CD4-positive, alpha-beta memory T cell (primary cell): Measurements from ENCODE around the gene CHIA. TPM values are rescaled to one million over a fixed set of nuclear protein-coding genes. Genes with fewer than 3 reads are reported as not detected.
"Not testable (repeated sequence)": the region's sequence is repeated elsewhere in the genome, so short reads cannot be mapped to it uniquely, and the experiment has no call there.

Experiments
- CTCF ChIA-PET: fragments of 350-600 bp; sonication (Branson Sonifier 250); formaldehyde crosslinking; loops from one replicate; lab custom pipeline; 2021; ENCODE audit warnings: inconsistent platforms; ENCODE audit not compliant: partially characterized antibody; lab: Charles Lee
- POLR2A ChIA-PET: fragments of 350-600 bp; sonication (Branson Sonifier 250); formaldehyde crosslinking; loops from one replicate; lab custom pipeline; 2021; ENCODE audit not compliant: partially characterized antibody; lab: Charles Lee
- DNase-seq, 5 donors: peaks; one replicate each; pipeline versions ENCODE4 v3.0.0 to v3.0.0-alpha.2; 2020 to 2022; ENCODE audit warnings: mixed read lengths in 1 of 5
- H3K27ac ChIP-seq: one replicate; pipeline ENCODE4 v1.7.0; 2013; ENCODE audit warnings: low read depth, low read length
- H3K27me3 ChIP-seq: 2 replicates; pipeline ENCODE4 v1.7.0; 2013; ENCODE audit warnings: mild to moderate bottlenecking, low read length, moderate library complexity; ENCODE audit not compliant: insufficient read depth
- H3K36me3 ChIP-seq: 2 replicates; pipeline ENCODE4 v1.7.0; 2013; ENCODE audit warnings: mild to moderate bottlenecking, low read length, moderate library complexity; ENCODE audit not compliant: insufficient read depth
- H3K4me1 ChIP-seq: 2 replicates; pipeline ENCODE4 v1.7.0; 2013; ENCODE audit warnings: mild to moderate bottlenecking, low read length, moderate library complexity; ENCODE audit not compliant: insufficient read depth
- H3K4me3 ChIP-seq, 2 donors: one replicate each; pipeline ENCODE4 v1.7.0; 2013; ENCODE audit warnings: low read length in 2 of 2, mild to moderate bottlenecking in 1 of 2
- H3K9me3 ChIP-seq, 2 donors: one replicate each; pipeline ENCODE4 v1.7.0; 2013; ENCODE audit warnings: low read length in 2 of 2, control low read depth in 1 of 2; ENCODE audit not compliant: control insufficient read depth in 1 of 2
- H3K27ac Mint-ChIP-seq, 7 donors: one replicate each; pipeline ENCODE4 v1.8.0; 2020 to 2021; ENCODE audit warnings: mixed read lengths in 7 of 7, mild to moderate bottlenecking in 6 of 7, inconsistent platforms in 3 of 7, moderate library complexity in 3 of 7
- H3K27me3 Mint-ChIP-seq, 2 donors: one replicate each; pipeline ENCODE4 v1.8.0; 2020 to 2021; ENCODE audit warnings: mixed read lengths in 2 of 2
- H3K36me3 Mint-ChIP-seq, 2 donors: one replicate each; pipeline ENCODE4 v1.8.0; 2020 to 2021; ENCODE audit warnings: mixed read lengths in 2 of 2, inconsistent platforms in 1 of 2, mild to moderate bottlenecking in 1 of 2
- H3K4me1 Mint-ChIP-seq, 4 donors: one replicate each; pipeline ENCODE4 v1.8.0; 2020 to 2021; ENCODE audit warnings: mixed read lengths in 4 of 4, mild to moderate bottlenecking in 1 of 4
- H3K4me3 Mint-ChIP-seq, 8 donors: one replicate each; pipeline ENCODE4 v1.8.0; 2020 to 2021; ENCODE audit warnings: mixed read lengths in 8 of 8, mild to moderate bottlenecking in 7 of 8, moderate library complexity in 6 of 8, inconsistent platforms in 3 of 8
- H3K9me3 Mint-ChIP-seq, 8 donors: one replicate each; pipeline ENCODE4 v1.8.0; 2020 to 2021; ENCODE audit warnings: mixed read lengths in 8 of 8, mild to moderate bottlenecking in 5 of 8, inconsistent platforms in 3 of 8, moderate library complexity in 1 of 8
- intact Hi-C: fragments of 100-400 bp; cut with micrococcal nuclease; formaldehyde crosslinking; loops from one replicate; pipeline ENCODE4 v1.15.1; 2023
- polyA plus RNA-seq, 2 donors: library from polyadenylated mRNA; unstranded; fragments of 300-500 nt; fragmentation: Illumina TruSeq; gene quantifications; one replicate each; pipeline ENCODE4 v1.2.3, GENCODE V29; 2021
- total RNA-seq, 2 experiments: library from RNA; stranded (reverse); gene quantifications; one replicate each; pipeline ENCODE4 v1.2.3, GENCODE V29; 2021

Gene CHIA
- total and polyA plus RNA-seq, 4 experiments from 2014 or later, result not detected

DNA sequence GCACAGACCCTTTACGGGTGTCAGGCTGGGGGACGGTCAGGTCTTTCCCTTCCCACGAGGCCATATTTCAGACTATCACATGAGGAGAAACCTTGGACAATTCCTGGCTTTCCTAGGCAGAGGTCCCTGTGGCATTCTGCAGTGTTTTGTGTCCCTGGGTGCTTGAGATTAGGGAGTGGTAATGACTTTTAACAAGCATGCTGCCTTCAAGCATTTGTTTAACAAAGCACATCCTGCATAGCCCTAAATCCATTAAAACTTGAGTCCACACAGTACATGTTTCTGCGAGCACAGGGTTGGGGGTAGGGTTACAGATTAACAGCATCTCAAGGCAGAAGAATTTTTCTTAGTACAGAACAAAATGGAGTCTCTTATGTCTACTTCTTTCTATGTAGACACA lies 69.6 kb downstream of the CHIA start:
- H3K9me3 ChIP-seq, intact Hi-C loops, H3K27ac Mint-ChIP-seq, DNase-seq, H3K4me3 ChIP-seq, H3K9me3 Mint-ChIP-seq, H3K27me3 ChIP-seq, H3K27ac ChIP-seq, H3K4me3 Mint-ChIP-seq, CTCF ChIA-PET, H3K36me3 ChIP-seq, H3K27me3 Mint-ChIP-seq, POLR2A ChIA-PET, H3K36me3 Mint-ChIP-seq: not testable (repeated sequence)
- H3K4me1 ChIP-seq, result peaks cover 15% of the 10 kb centered on the region
- peaks cover 6 to 18% (median 12%) of the 10 kb centered on the region in 4 donors for H3K4me1 Mint-ChIP-seq

DNA sequence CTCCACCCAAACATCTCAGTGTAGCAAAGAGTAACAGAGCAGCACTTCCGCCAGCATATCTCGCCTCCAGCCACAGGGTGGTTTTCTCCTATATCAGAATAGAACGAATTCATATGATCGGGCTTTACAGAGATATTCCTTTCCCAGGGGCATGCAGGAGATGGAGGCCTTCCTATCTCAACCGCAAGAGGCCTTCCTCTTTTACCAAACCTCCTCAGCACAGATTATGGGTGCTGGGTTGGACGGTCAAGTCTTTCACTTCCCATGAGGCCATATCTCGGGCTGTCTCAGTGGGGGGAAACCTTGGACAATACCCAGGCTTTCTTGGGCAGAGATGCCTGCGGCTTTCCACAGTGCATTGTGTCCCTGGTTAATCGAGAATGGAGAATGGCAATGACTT lies 71.1 kb downstream of the CHIA start:
- no peaks in the 10 kb centered on the region for H3K4me1 ChIP-seq
- ChIA-PET POLR2A (no interaction called here), CTCF (no interaction called here)
- DNase-seq, result no peak
- Mint-ChIP-seq H3K36me3 (no peaks in the 10 kb centered on the region), H3K27ac (no peak overlapping the region), H3K4me1 (peaks cover under 1 to 4% (median 2%) of the 10 kb centered on the region in 4 donors), H3K9me3 (no peaks in the 10 kb centered on the region), H3K4me3 (no peak overlapping the region), H3K27me3 (peaks cover 8 to 15% of the 10 kb centered on the region in 2 donors)
- intact Hi-C loops, result no loop called here
- no peak overlapping the region for H3K4me3 ChIP-seq
- H3K27me3 ChIP-seq, result no peaks in the 10 kb centered on the region
- no peak overlapping the region for H3K27ac ChIP-seq
- H3K36me3 ChIP-seq, result no peaks in the 10 kb centered on the region
- H3K9me3 ChIP-seq, result no peaks in the 10 kb centered on the region

DNA sequence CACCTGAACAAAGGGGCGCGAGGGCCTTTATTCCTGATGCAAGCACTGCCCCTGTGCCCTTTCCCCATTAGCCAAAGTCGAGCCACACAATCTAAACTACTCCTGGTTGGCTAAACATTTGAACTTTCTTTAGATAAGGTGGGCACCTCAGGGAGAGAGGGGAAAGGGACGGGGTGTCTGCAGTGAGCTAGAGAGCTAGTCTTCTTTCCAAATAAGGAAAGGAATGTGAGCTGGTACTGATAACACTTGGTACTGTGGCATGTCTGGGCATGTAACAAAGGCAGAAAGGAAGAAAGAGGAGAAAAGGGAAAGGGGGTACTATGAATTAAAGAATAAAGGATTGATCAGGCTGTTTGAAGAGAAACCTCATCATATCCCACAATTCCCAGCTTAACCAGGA lies 74.0 kb downstream of the CHIA start:
- Mint-ChIP-seq H3K4me1 (no peaks in the 10 kb centered on the region), H3K27ac (no peak overlapping the region), H3K36me3 (no peaks in the 10 kb centered on the region), H3K9me3 (peaks cover 0 to 2% (median 0%) of the 10 kb centered on the region in 8 donors), H3K27me3 (peaks cover 12 to 26% of the 10 kb centered on the region in 2 donors), H3K4me3 (no peak overlapping the region)
- H3K9me3 ChIP-seq, result no peaks in the 10 kb centered on the region
- no peak for DNase-seq
- no peaks in the 10 kb centered on the region for H3K36me3 ChIP-seq
- H3K4me3 ChIP-seq, result no peak overlapping the region
- H3K27ac ChIP-seq, result no peak overlapping the region
- POLR2A ChIA-PET, result no interaction called here
- intact Hi-C loops, result no loop called here
- CTCF ChIA-PET, result interaction anchor here (0.9 kb wide), 1 partner anchor 9 kb away, joined by 4 read pairs; no protein-coding TSS in a partner anchor
- no peaks in the 10 kb centered on the region for H3K27me3 ChIP-seq
- H3K4me1 ChIP-seq, result no peaks in the 10 kb centered on the region

DNA sequence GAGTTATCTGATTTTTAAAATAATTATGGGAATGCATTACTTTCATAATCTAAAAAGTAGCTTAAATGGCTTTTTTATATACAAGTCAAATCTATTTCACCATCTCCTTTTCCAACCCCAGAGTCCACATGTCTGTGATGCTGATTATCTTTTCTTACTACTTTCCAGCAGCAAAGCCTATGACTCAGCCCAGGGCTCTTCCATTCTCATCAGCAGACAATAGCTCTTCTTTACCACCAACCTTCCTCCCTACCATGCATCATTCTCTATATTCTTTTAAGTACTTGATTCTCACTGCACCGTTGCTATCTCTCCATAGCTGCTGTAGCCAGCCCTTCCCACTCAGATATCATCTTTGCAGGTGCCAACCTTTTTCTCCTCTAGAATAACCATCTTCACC lies 75.6 kb downstream of the CHIA start:
- H3K9me3 ChIP-seq, result no peaks in the 10 kb centered on the region
- Mint-ChIP-seq H3K4me3 (no peak overlapping the region), H3K36me3 (no peaks in the 10 kb centered on the region), H3K27ac (peak overlapping the region in 1 of 7 donors; percentile 8), H3K9me3 (peaks cover 0 to 2% (median 0%) of the 10 kb centered on the region in 8 donors), H3K4me1 (no peaks in the 10 kb centered on the region), H3K27me3 (peaks cover 13 to 34% of the 10 kb centered on the region in 2 donors)
- DNase-seq, result no peak
- H3K27me3 ChIP-seq, result no peaks in the 10 kb centered on the region
- no peaks in the 10 kb centered on the region for H3K36me3 ChIP-seq
- H3K4me1 ChIP-seq, result no peaks in the 10 kb centered on the region
- H3K27ac ChIP-seq, result no peak overlapping the region
- ChIA-PET CTCF (interaction anchor here (0.8 to 1.4 kb wide), 3 partner anchors 20 to 35 kb away, joined by 3 read pairs; no protein-coding TSS in a partner anchor), POLR2A (no interaction called here)
- no peak overlapping the region for H3K4me3 ChIP-seq
- intact Hi-C loops, result no loop called here

DNA sequence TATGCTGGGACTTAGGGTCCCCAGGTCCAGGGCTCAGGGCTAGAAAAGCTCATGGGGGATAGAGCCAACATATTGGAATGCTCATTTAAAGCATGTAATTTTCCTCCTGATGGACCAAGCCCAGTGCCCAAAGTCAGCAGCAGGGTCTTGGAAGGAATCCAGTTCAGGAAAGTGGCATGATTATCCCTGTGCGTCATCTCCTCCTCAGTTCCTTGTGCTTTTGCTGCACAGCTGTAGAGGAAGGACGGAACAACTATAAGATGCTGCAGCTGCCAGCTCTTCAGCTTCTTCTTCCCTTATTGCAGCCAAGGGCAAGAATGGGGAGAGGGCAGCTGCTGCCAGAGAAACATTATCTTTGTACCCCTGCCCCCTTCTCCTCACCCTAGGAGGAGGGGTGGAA lies 78.5 kb downstream of the CHIA start:
- H3K4me1 Mint-ChIP-seq, result no peaks in the 10 kb centered on the region
- ChIA-PET CTCF (interaction anchor here (1.7 kb wide), 1 partner anchor 31 kb away, joined by 5 read pairs; no protein-coding TSS in a partner anchor), POLR2A (interaction anchor here (0.6 to 1.1 kb wide), 2 partner anchors 17 to 313 kb away, joined by 3 to 4 read pairs; no protein-coding TSS in a partner anchor)
- H3K4me3 Mint-ChIP-seq, result no peak overlapping the region
- H3K9me3 Mint-ChIP-seq, result peaks cover 0 to 2% (median 0%) of the 10 kb centered on the region in 8 donors
- Histone ChIP-seq H3K9me3 (no peaks in the 10 kb centered on the region), H3K36me3 (no peaks in the 10 kb centered on the region), H3K27ac (no peak overlapping the region), H3K4me3 (no peak overlapping the region), H3K4me1 (no peaks in the 10 kb centered on the region), H3K27me3 (no peaks in the 10 kb centered on the region)
- DNase-seq, result no peak
- H3K27ac Mint-ChIP-seq, result no peak overlapping the region
- intact Hi-C loops, result no loop called here
- H3K36me3 Mint-ChIP-seq, result no peaks in the 10 kb centered on the region
- peaks cover 15 to 37% of the 10 kb centered on the region in 2 donors for H3K27me3 Mint-ChIP-seq

DNA sequence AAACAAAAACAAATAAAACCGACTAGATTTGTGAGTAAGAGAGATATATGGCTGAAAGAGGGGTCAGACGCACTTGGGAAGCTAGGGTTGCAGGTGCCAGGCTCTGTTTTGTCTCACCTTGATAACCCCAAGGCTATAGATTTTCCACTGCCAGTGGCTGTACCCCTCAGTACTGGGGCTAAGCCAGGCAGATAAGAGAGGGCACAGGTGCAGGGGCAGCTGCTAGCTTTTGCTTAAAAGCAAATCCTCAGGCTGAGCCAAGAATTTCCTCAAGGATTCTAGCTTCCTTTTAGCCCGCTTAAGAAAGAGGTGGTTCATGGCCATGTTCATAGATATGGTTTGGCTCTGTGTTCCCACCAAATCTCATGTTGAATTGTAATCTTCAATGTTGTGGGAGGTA lies 79.0 kb downstream of the CHIA start:
- Mint-ChIP-seq H3K36me3 (no peaks in the 10 kb centered on the region), H3K27me3 (peaks cover 16 to 38% of the 10 kb centered on the region in 2 donors), H3K27ac (no peak overlapping the region), H3K4me3 (no peak overlapping the region), H3K9me3 (peaks cover 0 to 2% (median 0%) of the 10 kb centered on the region in 8 donors), H3K4me1 (no peaks in the 10 kb centered on the region)
- Histone ChIP-seq H3K27me3 (no peaks in the 10 kb centered on the region), H3K4me1 (no peaks in the 10 kb centered on the region), H3K27ac (no peak overlapping the region), H3K4me3 (no peak overlapping the region), H3K9me3 (no peaks in the 10 kb centered on the region), H3K36me3 (no peaks in the 10 kb centered on the region)
- intact Hi-C loops, result no loop called here
- POLR2A ChIA-PET, result interaction anchor here (0.6 kb wide), 1 partner anchor 313 kb away, joined by 3 read pairs; no protein-coding TSS in a partner anchor
- no peak for DNase-seq
- CTCF ChIA-PET, result interaction anchor here (1.7 kb wide), 1 partner anchor 30 kb away, joined by 5 read pairs; no protein-coding TSS in a partner anchor
